ENCODE data around the gene GAK.
"Not testable (repeated sequence)": the region's sequence is repeated elsewhere in the genome, so short reads cannot be mapped to it uniquely, and the experiment has no call there.

GAK gene

DNA sequence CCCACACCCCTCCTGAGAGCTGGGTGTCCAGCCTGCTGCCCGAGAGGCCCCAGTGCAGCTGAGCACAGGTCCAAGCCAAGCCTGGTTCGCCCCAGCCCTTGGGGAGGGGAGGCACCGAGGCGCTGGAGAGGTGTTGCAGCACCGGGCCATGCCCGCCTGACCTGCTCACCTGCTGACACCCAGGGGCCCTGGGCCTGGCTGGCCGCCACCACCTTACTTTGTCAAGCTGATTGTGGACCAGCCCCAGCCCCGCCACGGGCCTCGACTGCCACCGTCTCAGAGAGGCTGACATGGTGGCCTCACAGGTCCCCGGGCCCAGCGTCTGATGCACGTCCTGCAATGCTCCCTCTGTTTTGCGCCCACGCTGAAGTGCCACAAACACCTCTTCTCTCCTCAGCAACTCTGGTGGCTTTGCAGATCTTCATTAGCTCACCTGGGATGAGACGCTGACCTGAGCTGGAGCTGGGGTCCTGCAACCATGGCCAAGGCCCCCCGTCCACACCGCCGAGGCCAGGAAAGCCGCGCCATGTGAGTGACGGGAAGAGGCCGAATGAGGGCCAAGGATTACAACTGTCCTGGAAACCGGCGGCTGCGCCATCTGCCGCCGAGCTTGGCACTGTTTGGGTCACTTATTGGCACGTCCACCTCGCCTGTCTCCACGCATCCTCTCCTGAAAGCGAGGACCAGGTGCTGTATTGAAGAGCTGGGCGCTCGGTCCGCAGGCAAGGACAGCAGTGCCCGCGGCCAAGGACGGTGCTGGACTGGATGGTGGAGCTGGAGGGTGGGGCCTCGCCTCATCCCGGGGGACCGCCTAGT, 113.8 kb downstream of the GAK start:
- DNase-seq (ENCODE audit: low read depth in 2 of 2), result no peak

DNA sequence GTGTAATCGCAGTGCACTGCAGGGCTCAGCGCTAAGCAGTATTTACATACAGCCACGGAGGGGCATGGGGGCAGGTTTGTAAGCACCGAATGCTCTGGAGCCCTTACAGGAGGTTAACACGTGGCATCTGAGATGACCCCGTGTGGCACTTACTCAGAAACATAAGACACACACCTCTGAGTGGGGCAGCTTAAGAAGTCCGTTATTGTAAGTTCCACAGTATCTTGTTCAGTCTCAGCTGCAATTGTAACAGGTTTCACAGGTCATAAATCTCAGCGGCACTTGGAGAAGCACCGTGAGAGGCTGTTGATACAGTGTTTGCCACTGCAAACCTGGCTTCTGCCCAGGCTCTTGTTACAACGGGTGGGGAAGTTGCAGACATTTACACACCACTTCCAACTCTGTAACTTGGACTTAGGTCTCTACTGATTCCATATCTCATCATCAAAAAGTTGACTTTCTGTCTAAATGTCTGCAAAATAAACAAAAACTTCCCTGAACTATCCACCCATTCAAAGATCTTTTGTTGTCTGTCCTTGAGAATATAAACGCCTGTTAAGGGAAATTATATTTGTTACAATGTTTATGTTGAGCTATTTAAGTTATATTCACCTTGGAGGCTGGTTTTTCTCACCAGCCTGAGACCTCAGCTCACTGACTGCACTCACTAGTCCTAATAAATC, 116.5 kb downstream of the GAK start:
- DNase-seq (ENCODE audit: low read depth in 2 of 2), result no peak

DNA sequence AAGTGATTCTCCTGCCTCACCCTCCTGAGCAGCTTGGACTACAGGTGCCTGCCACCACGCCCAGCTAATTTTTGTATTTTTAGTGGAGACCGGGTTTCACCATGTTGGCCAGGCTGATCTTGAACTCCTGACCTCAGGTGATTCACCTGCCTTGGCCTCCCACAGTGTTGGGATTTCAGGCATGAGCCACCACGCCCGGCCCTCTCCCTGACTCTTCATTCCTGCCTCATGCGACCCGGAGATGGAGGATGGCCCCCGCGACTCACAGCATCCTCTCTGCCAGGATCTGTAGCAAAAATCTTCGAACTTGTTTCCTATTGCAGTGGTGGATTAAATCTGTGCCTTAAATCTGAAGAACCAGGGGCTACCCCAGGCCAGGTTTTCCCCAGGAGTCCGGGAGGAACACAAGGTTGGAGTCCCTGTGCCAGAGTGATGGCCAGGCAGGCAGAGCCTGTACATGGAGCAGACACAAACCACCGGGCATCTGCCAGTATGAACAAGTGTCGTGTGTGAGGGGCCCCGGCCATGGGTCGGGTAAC, 117.7 kb downstream of the GAK start:
- no peak for DNase-seq (ENCODE audit: low read depth in 2 of 2)

DNA sequence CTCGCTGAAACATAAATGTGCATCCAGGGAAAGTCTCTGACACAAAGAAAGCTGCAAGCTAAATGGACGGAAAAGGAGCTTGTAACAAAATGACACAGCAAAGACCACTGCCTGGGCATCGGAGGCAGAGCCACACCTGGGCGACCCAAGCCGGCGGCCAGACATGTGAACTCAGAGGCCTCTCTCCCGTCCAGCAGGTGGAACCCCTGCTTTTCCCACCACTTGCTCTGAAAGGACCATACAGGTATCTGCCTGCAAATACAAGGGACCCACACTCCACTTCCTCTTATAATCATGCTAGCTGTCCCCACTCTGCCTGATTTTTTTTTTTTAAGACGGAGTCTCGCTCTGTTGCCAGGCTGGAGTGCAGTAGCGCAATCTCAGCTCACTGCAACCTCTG, 118.2 kb downstream of the GAK start:
- DNase-seq (ENCODE audit: low read depth in 2 of 2), result no peak

DNA sequence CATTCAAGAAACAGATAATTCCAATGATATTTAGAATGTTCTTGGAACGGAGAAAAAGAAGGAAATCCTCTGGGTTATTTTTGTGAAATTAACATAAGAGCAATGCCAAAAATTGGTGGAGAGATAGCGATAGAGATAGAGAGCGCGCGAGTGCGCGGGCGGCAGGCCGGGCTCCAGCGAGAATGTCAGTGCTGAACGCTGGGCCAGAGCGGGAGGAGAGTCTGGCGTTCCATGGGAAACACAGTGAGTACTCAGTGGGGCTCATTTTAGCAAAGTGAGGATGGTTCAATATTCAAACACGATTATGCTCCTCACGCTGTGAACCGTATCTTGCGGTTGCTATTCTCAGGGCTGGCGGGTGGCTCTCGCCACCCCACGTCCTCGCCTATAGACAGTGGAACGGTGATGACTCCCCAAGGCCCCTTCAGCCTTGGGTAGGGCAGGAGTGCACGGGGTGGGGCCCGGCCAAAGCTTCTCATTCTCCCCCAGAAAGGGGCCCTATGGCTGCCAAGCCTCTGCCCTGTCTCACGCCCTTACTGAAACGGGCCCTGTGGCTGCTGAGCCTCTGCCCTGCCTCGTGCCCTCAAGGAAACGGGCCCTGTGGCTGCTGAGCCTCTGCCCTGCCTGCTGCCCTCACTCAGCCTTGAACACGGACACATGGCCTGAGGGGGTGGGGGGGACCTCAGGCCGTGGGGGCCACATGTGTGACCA, 123.1 kb downstream of the GAK start:
- DNase-seq (ENCODE audit: low read depth in 2 of 2), result no peak

DNA sequence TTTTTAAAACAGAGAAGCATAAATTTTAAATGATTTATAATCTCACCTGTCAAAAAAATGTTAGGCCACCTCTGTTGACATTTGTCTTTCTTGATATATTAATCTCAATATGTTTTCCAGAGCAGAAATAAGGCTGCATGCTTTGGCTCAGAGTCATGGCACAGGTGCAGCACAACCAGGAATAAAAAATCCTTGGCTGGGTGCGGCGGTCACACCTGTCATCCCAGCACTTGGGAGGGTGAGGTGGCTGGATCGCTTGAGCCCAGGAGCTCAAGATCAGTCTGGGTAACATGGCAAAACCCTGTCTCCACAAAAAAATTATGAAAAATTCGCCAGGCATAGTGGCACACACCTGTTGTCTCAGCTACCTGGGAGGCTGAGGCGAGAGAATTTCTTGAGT, 124.3 kb downstream of the GAK start:
- DNase-seq (ENCODE audit: low read depth in 2 of 2), result no peak

DNA sequence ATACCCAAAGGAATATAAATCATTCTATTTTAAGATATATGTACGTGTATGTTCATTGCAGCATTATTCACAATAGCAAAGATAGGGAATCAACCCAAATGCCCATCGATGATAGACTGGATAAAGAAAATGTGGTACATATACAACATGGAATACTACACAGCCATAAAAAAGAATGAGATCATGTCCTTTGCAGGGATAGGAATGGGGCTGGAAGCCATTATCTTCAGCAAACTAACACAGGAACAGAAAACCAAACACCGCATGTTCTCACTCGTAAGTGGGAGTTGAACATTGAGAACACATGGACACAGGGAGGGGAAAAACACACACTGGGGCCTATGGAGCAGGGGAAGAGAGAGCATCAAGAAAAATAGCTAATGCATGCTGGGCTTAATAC, 125.1 kb downstream of the GAK start:
- DNase-seq (ENCODE audit: low read depth in 2 of 2), result not testable (repeated sequence)

DNA sequence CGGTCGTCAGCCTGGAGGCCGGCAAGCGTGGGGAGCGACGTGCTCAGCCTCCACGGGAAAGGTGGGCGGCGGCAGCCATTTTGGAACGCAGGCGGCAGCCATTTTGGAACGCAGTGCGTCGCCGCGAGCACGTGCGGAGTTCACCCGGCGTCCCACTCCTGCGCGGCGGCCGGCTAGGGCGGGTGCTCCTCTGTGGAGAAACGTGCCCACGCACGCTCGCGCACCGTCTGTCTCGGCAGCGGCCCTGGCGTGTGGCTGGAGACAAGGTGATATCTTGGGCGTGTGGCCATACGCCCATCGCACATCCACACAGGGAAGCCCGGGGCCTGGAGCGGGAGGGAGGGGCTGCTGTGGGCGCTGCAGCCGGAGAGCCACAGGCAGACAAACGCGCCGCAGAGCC, 127.3 kb downstream of the GAK start:
- no peak for DNase-seq (ENCODE audit: low read depth in 2 of 2)

DNA sequence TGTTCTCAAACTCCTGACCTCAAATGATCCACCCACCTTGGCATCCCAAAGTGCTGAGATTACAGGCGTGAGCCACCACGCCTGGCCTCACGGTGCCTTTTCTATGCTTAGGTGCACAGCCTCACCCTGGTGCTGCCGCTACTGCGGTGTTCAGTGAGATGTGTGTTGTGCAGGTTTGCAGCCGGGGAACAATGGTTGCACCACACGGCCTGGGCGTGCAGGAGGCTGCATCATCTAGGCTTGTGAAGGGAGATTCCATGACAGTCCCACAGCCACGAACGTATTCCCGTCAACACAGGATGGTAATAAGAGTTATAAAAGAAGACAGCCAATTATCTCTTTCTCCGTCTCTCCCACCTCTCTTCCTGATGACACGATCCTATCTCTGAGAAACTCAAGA, 128.2 kb downstream of the GAK start:
- no peak for DNase-seq (ENCODE audit: low read depth in 2 of 2)

DNA sequence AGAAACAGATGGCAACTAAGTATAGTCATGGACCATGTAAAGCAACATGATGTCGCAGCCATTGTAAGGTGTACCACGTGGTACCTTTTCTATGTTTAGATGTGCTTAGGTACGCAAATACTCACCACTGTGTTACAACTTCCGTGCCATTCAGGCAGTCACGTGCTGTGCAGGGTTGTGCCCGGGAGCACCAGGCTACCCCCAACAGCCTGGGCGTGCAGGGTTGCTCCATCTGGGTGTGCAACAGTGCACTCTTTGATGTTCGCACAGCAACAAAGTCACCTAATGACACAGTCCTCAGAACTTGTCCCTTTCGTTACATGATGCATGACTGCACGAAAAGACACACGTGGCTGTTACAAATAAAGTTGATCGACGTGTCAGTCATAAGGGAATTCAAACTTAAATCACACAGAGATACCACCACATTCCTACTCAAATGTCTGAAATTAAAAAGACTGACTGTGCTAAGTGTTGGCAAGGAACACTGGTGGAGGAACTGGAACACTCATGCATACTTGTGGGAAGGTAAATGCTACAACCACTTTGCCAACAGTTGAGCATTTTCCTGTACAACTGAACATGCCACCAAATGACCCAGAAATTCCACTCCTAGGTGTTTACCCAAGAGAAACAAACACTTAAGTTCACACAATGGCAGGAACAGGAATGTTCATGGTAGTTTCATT, 130.5 kb downstream of the GAK start:
- DNase-seq (ENCODE audit: low read depth in 2 of 2), result no peak
